ENCODE data around the gene PIPOX.

The PIPOX gene

GRCh38 chr17:29049541-29050145 lies 6.7 kb downstream of the PIPOX start:
- DNase-seq: no peak

- DNase-seq: no peak
Observed at GRCh38 chr17:29050176-29050575, 7.2 kb downstream of the PIPOX start.

GRCh38 chr17:29051194-29051593 lies 8.3 kb downstream of the PIPOX start:
- DNase-seq: no peak

GRCh38 chr17:29051731-29052130 lies 8.8 kb downstream of the PIPOX start:
- DNase-seq: peak in 1 of 2 experiments; percentile 6

GRCh38 chr17:29054835-29055234 lies 11.9 kb downstream of the PIPOX start:
- no peak for DNase-seq

- no peak for DNase-seq
Observed at GRCh38 chr17:29057361-29057760, 14.4 kb downstream of the PIPOX start.

- no peak for DNase-seq
Observed at GRCh38 chr17:29058391-29058790, 15.4 kb downstream of the PIPOX start.

GRCh38 chr17:29059281-29059680 lies 16.3 kb downstream of the PIPOX start:
- no peak for DNase-seq

- DNase-seq: no peak
Observed at GRCh38 chr17:29060475-29060874, 17.5 kb downstream of the PIPOX start.

- no peak for DNase-seq
Observed at GRCh38 chr17:29061036-29061435, 18.1 kb downstream of the PIPOX start.

- DNase-seq: no peak
Observed at GRCh38 chr17:29062215-29062614, 19.3 kb downstream of the PIPOX start.

- DNase-seq: no peak
Observed at GRCh38 chr17:29063992-29064391, 21.1 kb downstream of the PIPOX start.

- DNase-seq: no peak
Observed at GRCh38 chr17:29066047-29066446, 23.1 kb downstream of the PIPOX start.

GRCh38 chr17:29066606-29067005 lies 23.7 kb downstream of the PIPOX start:
- DNase-seq: no peak

GRCh38 chr17:29068818-29069217 lies 25.9 kb downstream of the PIPOX start:
- no peak for DNase-seq

GRCh38 chr17:29069526-29070041 lies 26.6 kb downstream of the PIPOX start:
- no peak for DNase-seq

GRCh38 chr17:29070308-29070707 lies 27.4 kb downstream of the PIPOX start:
- DNase-seq: no peak

GRCh38 chr17:29070781-29071180 lies 27.8 kb downstream of the PIPOX start:
- DNase-seq: no peak

- DNase-seq: no peak
Observed at GRCh38 chr17:29071303-29071702, 28.4 kb downstream of the PIPOX start.

GRCh38 chr17:29073045-29073444 lies 30.1 kb downstream of the PIPOX start:
- no peak for DNase-seq

- no peak for DNase-seq
Observed at GRCh38 chr17:29073520-29073919, 30.6 kb downstream of the PIPOX start.

GRCh38 chr17:29074488-29074887 lies 31.5 kb downstream of the PIPOX start:
- DNase-seq: no peak

GRCh38 chr17:29076087-29076486 lies 33.1 kb downstream of the PIPOX start:
- DNase-seq: no peak

- DNase-seq: no peak
Observed at GRCh38 chr17:29076722-29077121, 33.8 kb downstream of the PIPOX start.

- no peak for DNase-seq
Observed at GRCh38 chr17:29077320-29077719, 34.4 kb downstream of the PIPOX start.

Measured in activated CD4-positive, alpha-beta T cell treated with anti-CD3 and anti-CD28 coated beads, Interleukin-2, amount 50 U/mL, for 4 hours (primary cell).